ENCODE results near the gene ZNF334.
A peak's percentile ranks its signal among the peaks of the same experiment; 100 is the strongest.

Gene ZNF334

DNA sequence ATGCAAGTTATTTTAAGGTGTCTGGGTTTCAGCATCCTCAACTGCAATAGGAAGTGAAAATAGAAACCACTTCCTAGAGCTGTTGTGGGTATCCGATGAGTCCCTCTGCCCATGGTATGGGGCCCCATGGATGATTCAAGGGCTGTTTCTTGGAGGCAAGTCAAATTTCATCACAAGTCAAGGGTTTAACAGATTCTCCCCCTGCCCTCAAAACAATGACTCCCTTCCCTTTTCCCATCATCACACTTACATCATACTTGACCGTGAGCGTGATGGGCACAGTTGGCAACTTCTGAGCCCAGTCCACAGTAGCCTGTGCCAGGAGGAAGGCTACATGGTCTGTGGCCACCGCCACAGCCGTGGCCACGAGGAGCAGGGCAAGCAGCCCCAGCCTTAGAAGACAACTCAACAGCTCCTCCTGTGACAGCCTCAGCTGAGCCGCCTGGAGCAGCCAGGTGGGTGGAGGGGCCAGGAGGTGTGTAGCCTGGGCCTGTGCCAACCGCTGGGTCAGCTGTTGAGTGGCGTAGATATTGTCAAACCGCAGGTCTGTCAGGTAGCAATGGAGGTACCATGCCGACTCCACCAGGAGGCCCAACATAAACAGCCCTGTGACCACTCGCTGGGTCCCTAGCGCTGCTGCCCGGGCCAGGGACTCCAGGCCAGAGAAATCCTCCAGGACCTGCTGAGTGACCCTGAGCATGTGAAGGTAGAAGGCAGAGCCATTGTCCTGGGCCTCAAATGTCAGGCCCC, 31.9 kb upstream of the ZNF334 start:
- DNase-seq: no peak

- no peak for DNase-seq
These were observed 31.2 kb upstream of the ZNF334 start for GRCh38 chr20:46544576-46544975.

DNA sequence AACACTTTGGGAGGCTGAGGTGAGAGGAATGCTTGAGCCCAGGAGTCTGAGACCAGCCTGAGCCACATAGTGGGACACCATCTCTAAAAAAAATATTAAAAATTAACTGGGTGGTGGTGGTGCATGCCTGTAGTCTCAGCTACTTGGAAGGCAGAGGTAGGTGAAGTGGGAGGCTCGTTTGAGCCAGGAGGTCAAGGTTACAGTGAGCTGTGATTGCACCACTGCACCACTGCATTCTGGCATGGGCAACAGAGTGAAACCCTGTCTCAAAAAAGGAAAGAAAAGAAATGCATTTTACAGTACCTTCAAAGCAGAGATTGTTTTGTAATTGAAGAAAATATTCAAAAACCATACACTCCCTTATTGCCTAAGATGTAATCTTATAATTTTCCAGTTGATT, 30.6 kb upstream of the ZNF334 start:
- DNase-seq: no peak

- DNase-seq: no peak
These were observed 29.7 kb upstream of the ZNF334 start for GRCh38 chr20:46543033-46543432.

GRCh38 chr20:46541229-46541935, 28.0 kb upstream of the ZNF334 start:
- DNase-seq: no peak

DNA sequence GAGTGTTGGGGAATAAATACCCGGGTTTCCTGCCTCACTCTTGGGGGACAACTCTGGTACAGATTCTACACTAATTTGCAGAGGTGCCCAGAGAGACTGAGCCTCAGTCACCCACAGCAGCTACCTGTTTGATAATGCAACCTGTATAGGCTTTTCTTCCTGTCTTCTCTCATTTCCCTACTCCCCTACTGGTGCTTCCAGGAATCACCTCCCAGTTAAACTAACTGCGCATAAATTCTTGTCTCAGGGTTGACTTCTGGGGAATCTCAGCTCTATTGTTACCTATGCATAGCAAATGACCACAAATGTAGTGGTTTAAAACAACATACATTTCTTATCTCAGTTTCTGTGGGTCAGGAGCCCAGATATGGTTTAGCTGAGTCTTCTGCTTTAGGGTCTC, 25.8 kb upstream of the ZNF334 start:
- DNase-seq: no peak

GRCh38 chr20:46530640-46531039, 17.3 kb upstream of the ZNF334 start:
- no peak for DNase-seq

DNA sequence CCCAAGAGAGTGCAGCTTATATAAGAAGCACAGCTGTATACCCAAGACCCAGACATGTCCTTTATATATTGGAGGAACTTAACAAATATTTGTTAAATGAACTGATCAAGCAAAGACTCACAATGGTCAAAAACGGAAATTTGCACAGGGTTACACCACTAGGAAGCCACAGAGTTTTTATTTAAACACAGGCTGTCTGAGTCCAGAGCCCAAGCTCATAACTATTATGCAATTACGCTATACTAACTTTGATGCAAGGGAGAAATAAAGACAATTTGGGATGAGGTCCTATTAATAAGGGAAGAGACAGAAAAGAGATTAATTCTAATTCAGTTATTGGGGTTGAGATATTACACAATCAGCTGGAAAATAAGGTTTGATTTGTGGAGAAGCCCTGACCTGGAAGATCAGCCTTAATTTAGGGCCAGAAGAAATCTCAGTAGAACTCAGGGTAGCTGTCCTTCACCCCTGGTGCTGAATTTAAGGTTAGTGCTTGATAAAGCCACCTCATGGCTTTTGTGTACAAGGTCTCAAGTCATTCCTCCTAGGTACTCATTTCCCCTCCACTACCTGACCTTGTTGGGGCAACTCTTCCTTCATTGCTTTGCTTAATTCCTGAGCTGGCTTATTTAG, 10.5 kb upstream of the ZNF334 start:
- peak; percentile 5 for DNase-seq

DNA sequence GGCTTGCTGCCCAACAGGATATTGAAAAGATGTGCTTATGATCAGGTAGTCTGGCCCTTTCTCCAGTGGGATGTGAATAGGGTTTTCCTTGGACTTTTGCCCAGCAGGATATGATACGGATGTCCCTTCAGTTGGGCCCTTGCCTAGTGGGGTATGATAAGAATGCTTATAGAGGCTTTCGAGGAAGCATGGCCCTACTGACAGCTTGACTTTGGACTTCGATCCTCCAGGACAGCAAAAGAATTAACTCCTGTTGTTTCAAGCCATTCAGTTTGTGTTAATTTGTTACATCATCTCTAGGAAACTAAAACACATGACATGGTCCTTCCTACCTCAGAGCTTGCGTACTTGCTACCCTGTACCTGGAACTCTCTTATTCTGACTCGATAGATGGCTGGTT, 9.7 kb upstream of the ZNF334 start:
- no peak for DNase-seq

GRCh38 chr20:46520976-46521579, 7.7 kb upstream of the ZNF334 start:
- DNase-seq: peak; percentile 30

DNA sequence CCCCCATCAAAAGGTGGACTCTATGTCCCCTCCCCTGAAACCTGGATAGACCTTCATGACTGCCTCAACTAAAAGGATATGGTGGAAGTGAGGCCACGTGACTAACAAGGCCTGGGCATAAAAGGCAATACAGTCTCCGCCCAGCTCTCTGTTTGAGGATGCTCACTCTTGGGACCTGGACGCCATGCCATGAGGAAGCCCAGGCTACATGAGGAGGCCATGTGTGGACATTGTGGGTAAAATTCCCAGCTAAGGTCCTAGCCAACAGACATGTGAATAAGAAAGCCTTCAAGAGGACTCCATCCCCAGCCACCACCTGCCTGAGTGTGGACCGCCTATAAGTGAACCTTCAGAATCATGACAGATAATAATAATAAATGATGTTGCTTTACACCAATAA, 7.2 kb upstream of the ZNF334 start:
- DNase-seq: no peak

GRCh38 chr20:46519471-46520068, 6.2 kb upstream of the ZNF334 start:
- no peak for DNase-seq

- DNase-seq: no peak
These were observed 3.8 kb downstream of the ZNF334 start for GRCh38 chr20:46509523-46509922.

- DNase-seq: no peak
These were observed 5.5 kb downstream of the ZNF334 start for GRCh38 chr20:46507760-46508407.

GRCh38 chr20:46505506-46505905, 7.9 kb downstream of the ZNF334 start:
- DNase-seq: no peak

DNA sequence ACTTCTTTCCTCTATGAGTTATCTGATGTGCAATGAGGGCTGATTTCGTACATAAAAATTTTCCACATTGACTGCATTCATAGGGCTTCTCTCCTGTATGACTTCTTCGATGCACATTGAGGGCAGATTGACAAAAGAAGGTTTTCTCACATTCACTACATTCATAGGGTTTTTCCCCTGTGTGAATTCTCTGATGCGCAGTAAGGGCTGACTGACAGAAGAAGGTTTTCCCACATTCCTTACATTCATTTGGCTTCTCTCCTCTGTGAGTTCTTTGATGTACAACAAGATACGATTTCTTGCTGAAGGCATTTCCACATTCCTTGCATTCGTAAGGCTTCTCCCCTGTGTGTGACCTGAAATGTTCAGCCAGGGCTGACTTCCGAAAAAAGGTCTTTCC, 11.4 kb downstream of the ZNF334 start:
- DNase-seq: no peak

DNA sequence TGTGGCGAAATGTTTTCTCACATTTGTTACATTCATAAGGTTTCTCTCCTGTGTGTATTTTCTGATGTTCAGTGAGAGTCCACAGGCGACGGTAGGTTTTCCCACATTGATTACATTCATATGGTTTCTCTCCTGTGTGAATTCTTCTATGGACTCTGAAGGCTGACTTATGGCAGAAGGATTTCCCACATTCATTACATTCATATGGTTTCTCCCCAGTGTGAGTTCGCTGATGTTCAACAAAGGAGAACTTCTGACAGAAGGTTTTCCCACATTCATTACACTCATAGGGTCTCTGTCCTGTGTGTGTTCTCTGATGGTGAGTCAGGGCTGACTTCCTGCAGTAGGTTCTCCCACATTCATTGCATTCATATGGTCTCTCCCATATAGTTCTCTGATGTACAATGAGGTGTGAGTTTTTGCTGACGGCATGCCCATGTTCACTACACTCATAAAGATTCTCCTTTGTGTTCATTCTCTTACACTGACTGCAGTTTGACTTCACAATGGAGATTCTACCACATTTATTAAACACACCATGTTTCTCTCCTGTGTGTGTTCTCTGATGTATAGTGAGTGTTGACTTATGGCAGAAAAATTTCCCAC, 11.9 kb downstream of the ZNF334 start:
- no peak for DNase-seq

DNA sequence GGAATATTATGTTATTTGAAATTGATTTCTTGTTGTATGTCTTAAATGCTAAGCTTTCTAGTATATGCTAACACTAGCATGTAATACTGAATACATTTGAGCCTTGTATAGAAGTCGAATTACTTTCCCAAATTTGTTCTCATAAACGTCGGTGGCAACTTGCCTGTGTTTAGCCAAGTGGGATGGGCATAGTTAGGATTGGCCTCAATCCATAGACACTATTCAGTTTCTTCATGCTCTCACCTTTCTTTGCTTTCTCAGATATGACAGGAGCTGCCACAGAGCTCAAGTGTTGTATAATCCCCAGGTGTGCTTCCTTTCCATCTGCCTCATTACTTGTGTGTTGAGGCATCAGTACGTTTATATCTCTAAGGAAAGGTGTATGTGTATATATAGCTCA, 19.3 kb downstream of the ZNF334 start:
- DNase-seq: no peak

GRCh38 chr20:46491354-46491753, 22.0 kb downstream of the ZNF334 start:
- no peak for DNase-seq

GRCh38 chr20:46488451-46488850, 24.9 kb downstream of the ZNF334 start:
- no peak for DNase-seq

DNA sequence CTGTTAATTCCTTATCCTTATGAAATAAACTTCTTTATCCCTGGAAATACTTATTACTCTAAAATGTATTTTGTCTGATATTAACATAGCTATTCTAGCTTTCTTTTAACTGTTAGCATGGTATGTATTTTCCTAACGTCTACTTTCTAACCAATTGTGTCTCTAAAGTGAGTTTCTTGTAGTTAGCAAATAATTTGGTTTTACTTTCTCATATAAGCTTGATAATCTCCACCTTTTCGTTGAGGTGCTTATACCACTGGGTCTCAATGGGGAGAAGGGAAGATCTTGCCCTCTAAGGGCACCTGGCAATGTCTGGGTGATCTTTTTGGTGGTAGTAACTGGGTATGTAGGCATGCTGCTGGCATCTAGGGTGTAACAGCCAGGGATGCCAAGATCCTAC, 25.7 kb downstream of the ZNF334 start:
- no peak for DNase-seq

GRCh38 chr20:46485431-46485830, 27.9 kb downstream of the ZNF334 start:
- no peak for DNase-seq
